Inflammatory macrophage treated with lipopolysaccharide for 4 hours (primary cell): Measurements from ENCODE around the gene TNNI3.
"Not testable (repeated sequence)": the region's sequence is repeated elsewhere in the genome, so short reads cannot be mapped to it uniquely, and the experiment has no call there.

Experiments
- DNase-seq: peaks from one replicate; pipeline ENCODE4 v3.0.0-alpha.2; 2020

Gene TNNI3

GRCh38 chr19:55172741-55173140, 15.2 kb upstream of the TNNI3 start:
- DNase-seq, result no peak

GRCh38 chr19:55172318-55172717, 14.8 kb upstream of the TNNI3 start:
- DNase-seq, result not testable (repeated sequence)

- no peak for DNase-seq
These were observed 13.9 kb upstream of the TNNI3 start for GRCh38 chr19:55171440-55171839.

- no peak for DNase-seq
These were observed 11.6 kb upstream of the TNNI3 start for GRCh38 chr19:55169136-55169535.

- peak; percentile 92 for DNase-seq
These were observed 9.2 kb upstream of the TNNI3 start, which contains the start of gene DNAAF3 for GRCh38 chr19:55166530-55167268. TSS of gene DNAAF3 (minus strand) at chr19:55166613. CDS start at chr19:55166413, 200 bp downstream.

GRCh38 chr19:55165952-55166529, 8.5 kb upstream of the TNNI3 start:
- DNase-seq, result peak; percentile 46

GRCh38 chr19:55161571-55162322, 4.2 kb upstream of the TNNI3 start:
- no peak for DNase-seq

GRCh38 chr19:55160986-55161365, 3.4 kb upstream of the TNNI3 start:
- DNase-seq, result no peak

- DNase-seq, result peak; percentile 90
These were observed 2.8 kb upstream of the TNNI3 start for GRCh38 chr19:55160128-55160985.

GRCh38 chr19:55158848-55159749, 1.6 kb upstream of the TNNI3 start:
- DNase-seq, result no peak

GRCh38 chr19:55158423-55158822, 891 bp upstream of the TNNI3 start:
- DNase-seq, result no peak

GRCh38 chr19:55156202-55157063, 1.1 kb downstream of the TNNI3 start:
- peak; percentile 39 for DNase-seq

GRCh38 chr19:55155784-55156183, 1.7 kb downstream of the TNNI3 start:
- not testable (repeated sequence) for DNase-seq

GRCh38 chr19:55153652-55154264, 3.8 kb downstream of the TNNI3 start:
- DNase-seq, result no peak

- no peak for DNase-seq
These were observed 5.5 kb downstream of the TNNI3 start for GRCh38 chr19:55152017-55152416.

GRCh38 chr19:55149078-55150003, 8.2 kb downstream of the TNNI3 start, which contains the start of gene TNNT1:
TSS of gene TNNT1 (minus strand) at chr19:55149206. CDS start at chr19:55147157, 2,049 bp downstream.
- no peak for DNase-seq

- no peak for DNase-seq
These were observed 9.8 kb downstream of the TNNI3 start for GRCh38 chr19:55147545-55148251.

GRCh38 chr19:55146705-55147273, 10.7 kb downstream of the TNNI3 start:
- no peak for DNase-seq
